GM15510 (cell line): Measurements from ENCODE around the gene ZNF10.

ENCODE experiments used
- POLR2A ChIP-seq: IDR thresholded peaks from 3 replicates; pipeline ENCODE4 v1.6.1; 2011; ENCODE audit warnings: borderline replicate concordance; ENCODE audit not compliant: insufficient read length; ENCODE audit errors: extremely low read depth

Gene ZNF10

DNA sequence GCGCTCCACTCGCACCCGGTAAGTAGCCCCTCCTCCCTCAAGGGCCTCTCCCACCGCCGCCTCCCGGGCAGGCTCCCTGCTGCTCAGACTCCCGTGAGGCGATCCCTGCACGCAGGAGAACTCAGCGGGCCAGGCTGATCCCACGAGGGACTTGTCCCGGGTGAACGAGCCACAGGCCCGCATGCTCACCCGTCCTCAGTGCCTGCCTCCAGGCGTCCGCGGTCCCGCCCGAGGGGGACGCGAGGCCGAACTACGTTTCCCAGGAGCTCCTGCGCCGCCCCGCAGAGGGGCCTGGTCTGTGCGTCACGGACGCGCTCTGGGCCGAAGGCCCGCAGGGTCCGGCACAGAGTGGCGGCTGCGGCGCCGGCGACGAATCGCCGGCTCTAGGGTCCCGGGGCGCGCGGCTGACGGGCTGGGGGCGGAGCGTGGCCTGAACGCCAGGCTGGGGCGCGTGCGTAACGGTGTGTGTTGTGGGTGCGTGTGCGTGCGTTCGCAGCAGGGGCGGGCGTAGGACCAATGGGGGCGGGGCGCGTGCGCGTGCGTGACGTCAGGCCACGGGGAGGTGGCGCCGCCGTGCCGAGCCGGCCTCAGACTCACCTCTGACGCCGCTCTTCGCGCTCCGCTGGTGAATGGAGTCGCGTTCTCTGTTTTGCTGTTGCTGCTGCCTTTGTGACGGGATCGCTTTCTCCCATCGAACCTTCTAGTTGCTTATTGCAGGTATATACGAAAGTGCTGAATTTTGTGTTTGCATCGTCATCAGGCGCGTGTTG lies at the start of gene ZNF10, which contains the start of gene ZNF891:
Gene ZNF10 (plus strand): TSS at position 590 of the 770 bp plus-strand sequence. CDS start 13,866 bp downstream, outside the sequence.
Gene ZNF891 (minus strand): TSS at position 237 of the 770 bp plus-strand sequence. CDS start 8,356 bp downstream, outside the sequence.
- peak; percentile 91 for TF ChIP-seq POLR2A

- no peak for TF ChIP-seq POLR2A
These were observed 49.2 kb upstream of the ZNF10 start for GRCh38 chr12:133081159-133081780.

DNA sequence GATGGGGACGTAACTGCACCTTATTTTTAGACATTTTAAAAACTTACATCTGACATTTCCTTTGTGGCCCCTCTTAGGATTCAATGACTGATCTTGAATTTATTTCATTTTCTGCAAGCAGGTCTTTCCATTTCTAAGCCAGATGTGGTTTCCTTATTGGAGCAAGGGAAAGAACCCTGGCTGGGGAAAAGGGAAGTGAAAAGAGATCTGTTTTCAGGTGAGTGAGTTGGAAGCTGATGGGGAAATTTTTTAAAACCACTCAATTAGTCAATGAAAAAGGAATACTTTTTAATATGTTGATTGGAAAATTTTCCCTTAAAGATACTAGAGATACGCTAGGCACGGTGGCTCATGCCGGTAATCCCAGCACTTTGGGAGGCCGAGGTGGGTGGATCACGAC lies 47.1 kb upstream of the ZNF10 start:
- TF ChIP-seq POLR2A, result no peak

DNA sequence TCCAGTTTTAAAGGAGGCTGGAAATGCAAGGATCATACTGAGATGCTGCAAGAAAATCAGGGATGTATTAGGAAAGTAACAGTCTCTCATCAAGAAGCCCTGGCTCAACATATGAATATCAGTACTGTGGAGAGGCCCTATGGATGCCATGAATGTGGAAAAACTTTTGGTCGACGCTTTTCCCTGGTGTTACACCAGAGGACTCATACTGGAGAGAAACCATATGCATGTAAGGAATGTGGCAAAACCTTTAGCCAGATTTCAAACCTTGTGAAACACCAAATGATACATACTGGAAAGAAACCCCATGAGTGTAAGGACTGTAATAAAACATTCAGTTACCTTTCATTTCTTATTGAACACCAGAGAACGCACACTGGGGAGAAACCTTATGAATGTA lies 24.8 kb upstream of the ZNF10 start:
- no peak for TF ChIP-seq POLR2A

DNA sequence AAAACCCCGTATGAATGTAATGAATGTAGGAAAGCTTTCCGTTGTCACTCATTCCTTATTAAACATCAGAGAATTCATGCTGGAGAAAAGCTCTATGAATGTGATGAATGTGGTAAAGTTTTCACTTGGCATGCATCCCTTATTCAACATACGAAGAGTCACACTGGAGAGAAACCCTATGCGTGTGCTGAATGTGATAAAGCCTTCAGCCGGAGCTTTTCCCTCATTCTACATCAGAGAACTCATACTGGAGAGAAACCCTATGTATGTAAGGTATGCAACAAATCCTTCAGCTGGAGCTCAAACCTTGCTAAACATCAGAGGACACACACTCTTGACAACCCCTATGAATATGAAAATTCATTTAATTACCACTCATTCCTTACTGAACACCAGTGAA lies 24.2 kb upstream of the ZNF10 start:
- TF ChIP-seq POLR2A, result no peak

DNA sequence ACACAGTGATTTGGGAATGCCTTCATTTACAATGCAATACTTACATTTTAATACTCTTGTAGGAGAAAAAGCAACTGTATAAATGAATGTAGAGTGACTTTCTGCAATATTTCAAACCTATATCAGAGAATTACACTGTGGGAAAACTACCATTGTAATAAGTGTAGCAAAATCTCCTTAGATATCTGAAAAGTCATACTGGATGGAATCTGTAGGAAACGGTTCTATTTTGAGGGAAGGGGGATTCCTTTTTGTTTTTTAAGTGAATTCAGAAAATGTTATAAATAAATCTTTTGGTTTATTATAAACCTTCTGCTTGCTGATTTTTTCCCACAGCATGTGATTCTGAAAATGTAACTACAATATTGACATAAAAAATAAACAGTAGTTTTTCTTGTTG lies 23.3 kb upstream of the ZNF10 start:
- no peak for TF ChIP-seq POLR2A

GRCh38 chr12:133108150-133108549 lies 22.3 kb upstream of the ZNF10 start:
- no peak for TF ChIP-seq POLR2A

DNA sequence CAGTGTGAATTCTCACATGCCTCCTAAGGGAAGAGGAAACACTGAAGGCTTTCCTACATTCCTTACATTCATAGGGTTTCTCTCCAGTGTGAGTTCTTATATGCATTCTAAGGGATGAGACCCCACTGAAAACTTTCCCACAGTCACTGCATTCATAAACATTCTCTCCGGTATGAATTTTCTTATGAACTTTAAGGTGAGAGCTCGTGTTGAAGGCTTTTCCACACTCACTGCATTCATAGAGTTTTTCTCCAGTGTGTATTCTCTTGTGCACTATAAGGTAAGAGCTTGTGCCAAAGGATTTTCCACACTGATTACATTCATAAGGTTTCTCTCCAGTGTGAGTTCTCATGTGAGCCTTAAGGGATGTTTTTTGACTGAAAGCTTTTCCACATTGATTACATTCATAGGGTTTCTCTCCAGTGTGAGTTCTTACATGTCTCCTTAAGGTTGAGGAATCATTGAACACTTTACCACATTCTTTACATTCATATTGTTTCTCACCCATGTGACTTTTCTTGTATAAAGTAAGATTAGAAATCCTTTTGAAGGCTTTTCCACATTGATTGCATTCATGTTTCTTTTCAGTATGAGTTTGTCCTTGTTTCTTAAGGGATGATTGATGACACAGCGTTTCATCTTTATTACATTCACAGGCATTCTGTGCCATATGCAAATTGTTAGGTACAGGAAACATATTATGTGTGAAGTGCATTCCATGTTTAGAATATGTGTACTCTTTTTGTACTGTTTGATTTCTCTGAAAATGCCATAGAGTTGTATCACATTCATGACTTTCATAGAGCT lies 9.8 kb upstream of the ZNF10 start:
- no peak for TF ChIP-seq POLR2A

DNA sequence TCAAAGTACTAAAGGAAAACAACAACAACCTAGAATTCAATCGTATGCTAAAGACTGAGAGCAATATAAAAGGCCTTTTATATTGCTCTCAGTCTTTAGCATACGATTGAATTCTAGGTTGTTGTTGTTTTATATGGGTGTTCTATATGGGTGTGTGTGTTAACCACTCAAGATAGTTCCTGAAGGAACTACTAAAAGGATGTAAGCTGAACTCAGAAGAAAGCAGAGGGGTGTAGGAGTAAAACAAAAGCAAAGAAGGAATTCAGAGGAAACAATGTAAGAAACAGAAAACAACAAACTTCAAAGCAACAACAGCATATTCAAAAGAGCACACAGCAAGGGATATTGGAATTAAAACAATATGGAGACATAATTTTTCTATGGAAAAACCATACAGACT lies 5.8 kb upstream of the ZNF10 start:
- TF ChIP-seq POLR2A, result no peak

GRCh38 chr12:133129368-133130037 lies 924 bp upstream of the ZNF10 start:
- no peak for TF ChIP-seq POLR2A

- TF ChIP-seq POLR2A, result no peak
These were observed 341 bp downstream of the ZNF10 start for GRCh38 chr12:133130808-133131128.

- no peak for TF ChIP-seq POLR2A
These were observed 5.3 kb downstream of the ZNF10 start for GRCh38 chr12:133135747-133136146.

DNA sequence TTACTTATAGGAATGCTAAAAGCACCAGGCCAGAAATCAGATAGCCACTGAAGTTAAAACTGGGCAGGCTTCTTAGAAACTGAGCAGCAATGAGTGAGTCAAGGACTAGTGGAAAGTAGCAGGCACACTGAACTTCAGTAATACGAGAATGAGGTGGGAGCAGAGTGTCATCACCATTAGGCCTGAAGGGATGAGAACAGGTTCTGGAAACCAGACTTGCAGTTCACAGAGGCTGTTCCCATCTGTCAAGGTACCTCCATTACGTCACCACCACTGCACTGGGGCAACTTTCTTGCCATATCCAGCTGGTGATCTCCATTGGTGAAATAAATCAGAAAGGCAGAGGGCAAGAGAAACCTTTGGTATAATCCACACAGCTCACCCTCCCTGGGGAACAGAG lies 15.6 kb downstream of the ZNF10 start:
- TF ChIP-seq POLR2A, result no peak

DNA sequence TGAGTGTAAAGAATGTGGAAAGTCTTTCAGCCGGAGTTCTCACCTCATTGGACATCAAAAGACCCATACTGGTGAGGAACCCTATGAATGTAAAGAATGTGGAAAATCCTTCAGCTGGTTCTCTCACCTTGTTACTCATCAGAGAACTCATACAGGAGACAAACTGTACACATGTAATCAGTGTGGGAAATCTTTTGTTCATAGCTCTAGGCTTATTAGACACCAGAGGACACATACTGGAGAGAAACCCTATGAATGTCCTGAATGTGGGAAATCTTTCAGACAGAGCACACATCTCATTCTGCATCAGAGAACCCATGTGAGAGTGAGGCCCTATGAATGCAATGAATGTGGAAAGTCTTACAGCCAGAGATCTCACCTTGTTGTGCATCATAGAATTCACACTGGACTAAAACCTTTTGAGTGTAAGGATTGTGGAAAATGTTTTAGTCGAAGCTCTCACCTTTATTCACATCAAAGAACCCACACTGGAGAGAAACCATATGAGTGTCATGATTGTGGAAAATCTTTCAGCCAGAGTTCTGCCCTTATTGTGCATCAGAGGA lies 25.8 kb downstream of the ZNF10 start:
- no peak for TF ChIP-seq POLR2A
